Inflammatory macrophage (primary cell): ENCODE data around the gene MAN2B2.

Source experiments
- DNase-seq, 2 donors: peaks; one replicate each; pipeline ENCODE4 v3.0.0-alpha.2; 2020 to 2022

Gene MAN2B2

GRCh38 chr4:6546681-6547447, 28.1 kb upstream of the MAN2B2 start:
- DNase-seq: peak; percentile 54 to 72

- DNase-seq: peak; percentile 19 to 40
Measured at GRCh38 chr4:6548201-6548881, 26.6 kb upstream of the MAN2B2 start.

GRCh38 chr4:6548882-6549230, 26.1 kb upstream of the MAN2B2 start:
- DNase-seq: no peak

DNA sequence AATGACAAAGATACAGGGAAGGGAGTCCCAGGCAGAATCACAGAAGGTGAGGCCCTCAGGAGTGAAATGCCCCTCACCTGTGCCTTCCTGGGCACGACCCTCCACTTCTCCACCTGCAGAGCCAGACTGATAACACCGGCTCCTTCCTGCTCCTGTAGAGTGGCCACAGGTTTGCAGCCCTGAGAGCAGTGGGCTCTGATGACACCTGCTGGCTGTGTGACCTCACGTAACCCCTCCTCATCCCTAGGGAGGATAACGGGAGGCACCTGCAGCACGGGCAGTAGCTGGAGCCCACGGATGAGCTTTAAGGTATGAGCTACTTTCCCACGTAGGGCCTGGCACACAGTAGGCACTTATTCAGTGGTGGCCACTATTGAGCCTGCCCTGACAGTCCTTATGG, 25.5 kb upstream of the MAN2B2 start:
- no peak for DNase-seq

DNA sequence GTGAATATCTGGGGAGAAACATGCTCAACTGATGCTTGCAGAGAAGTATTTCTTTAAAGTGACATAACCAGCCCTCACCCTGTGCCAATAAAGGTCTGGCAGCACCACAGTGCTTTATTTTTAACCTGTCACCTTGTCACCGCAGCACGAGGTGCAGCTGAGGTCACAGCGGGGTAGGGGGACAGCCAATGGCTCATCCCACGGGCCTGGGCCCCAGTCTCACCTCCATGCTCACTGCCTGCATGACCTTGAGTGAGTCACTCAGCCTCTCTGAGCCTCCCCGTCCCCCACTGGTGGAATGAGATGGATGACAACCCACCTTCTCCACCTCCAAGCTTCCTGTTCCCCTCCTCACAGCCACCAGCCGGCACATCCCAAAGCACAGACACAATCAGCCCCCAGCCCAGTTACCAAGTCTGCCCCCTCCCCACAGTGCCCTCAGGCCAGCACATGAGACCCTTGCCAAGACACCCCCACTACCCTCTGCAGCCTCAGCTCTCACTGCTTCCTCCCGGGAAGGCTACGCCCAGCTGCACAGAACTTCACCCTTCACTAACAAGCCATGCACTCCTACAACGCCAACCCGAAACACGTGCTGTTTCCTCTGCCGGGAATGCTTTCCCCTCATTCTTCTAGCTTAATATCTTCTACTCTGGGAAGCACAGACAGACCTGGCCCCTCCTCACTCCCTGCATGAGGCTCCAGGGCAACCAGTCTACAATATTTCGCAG, 24.9 kb upstream of the MAN2B2 start:
- no peak for DNase-seq

DNA sequence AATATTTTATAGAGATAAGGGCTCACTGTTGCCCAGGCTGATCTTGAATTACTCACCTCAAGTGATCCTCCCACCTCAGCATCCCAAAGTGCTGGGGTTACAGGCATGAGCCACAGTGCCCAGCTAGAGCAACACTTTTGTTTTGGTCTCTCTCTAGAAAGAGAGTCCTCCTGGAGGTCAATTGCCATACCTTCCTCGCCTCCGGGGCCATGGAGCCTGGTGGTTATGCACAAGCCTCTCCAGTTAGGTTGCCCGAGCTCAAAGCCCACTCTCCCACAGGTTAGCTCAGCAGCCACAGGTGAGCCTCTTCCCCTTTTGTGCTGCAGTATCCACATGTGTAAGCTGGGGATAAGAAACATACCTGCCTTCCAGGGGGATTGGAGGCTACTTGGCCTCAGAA, 24.2 kb upstream of the MAN2B2 start:
- no peak for DNase-seq

DNA sequence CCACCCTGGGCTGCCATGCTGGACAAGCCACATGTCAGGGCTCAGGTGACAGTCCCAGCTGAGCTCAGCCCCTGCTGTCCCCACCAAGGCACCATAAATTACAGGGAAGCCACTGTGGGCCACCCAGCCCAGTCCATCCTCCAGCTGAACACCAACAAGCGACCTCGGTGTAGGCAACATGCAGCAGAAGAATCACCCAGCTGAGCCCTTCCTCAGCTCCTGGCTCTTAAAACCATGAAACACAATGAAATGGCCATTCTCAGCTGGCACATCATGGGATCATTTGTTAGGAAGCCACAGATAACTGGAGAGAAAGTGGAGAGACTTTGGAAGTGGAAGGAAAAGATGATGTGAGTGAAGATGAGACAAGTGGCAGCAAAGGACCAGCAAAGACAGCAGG, 23.3 kb upstream of the MAN2B2 start:
- DNase-seq: no peak

DNA sequence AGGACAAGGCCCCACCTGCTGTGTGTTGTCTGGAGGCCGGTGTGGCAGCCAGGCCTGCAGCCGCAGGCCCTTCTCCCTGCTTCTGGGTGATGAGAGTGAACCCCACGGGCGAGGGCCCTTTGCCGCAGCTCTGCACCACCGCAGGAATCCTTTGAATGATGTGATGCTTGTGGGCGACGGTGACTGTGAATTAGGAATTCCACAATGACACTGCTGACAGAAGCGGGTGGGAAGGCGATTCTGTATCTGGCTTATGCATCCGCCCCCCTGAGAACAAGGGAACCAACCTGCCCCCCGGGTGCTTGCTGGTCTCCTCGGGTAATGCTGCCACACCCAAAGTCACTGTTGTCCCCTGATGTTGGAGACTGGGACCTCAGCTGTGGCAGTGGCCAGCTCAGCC, 19.5 kb upstream of the MAN2B2 start:
- DNase-seq: no peak

DNA sequence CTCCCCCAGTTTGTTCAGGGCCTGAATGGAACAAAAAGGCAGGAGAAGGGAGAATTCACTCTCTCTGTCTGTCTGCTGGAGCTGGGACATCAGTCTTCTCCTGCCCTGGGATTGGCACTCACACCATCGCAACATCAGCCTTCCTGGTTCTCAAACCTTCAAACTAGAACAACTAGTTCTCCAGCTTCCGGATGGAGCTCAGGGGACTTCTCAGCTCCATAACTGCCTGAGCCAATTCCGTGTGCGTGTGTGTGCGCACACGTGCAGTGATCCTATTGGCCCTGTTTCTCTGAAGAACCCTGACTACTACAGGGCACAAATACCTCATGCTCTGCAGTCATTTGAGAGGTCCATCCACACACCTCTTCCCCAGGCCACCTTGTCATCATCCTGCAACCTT, 18.7 kb upstream of the MAN2B2 start:
- no peak for DNase-seq

DNA sequence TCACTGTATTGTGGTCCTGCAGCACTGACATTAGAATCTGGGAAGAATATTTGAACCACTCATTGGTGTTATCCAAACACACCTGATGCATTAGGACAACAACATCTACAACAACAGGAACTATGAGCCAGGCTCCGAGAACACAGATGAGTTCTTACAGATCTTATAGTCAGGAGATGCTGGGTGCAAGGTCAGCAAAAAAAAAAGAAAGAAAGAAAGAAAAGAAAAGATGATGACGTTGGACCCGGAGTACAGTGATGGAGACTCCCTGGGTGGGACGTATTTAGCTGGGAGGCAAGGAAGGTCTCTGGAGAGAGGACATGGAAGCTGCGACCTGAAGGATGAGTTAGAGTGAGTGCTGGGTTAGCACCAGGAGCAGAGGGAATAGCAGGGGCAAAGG, 17.8 kb upstream of the MAN2B2 start:
- no peak for DNase-seq

DNA sequence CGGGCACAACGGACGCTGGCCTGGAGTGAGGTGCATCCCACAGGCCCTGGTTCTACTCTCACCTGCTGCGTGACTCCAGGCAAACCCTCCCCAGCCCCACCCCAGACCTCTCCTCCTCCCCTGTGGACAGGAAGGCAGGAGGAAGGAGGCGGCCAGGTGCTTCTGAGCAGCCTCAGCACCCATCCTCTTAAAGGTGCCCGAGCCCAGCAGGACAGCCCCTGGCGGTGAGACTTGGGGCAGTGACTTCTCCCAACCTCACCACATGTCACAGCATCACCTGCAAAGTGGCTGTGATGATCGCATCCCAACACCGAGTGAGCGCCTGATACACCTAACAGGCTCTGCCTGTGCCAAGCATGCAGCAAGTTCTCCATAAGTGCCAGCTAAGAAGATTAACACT, 17.1 kb upstream of the MAN2B2 start:
- no peak for DNase-seq

DNA sequence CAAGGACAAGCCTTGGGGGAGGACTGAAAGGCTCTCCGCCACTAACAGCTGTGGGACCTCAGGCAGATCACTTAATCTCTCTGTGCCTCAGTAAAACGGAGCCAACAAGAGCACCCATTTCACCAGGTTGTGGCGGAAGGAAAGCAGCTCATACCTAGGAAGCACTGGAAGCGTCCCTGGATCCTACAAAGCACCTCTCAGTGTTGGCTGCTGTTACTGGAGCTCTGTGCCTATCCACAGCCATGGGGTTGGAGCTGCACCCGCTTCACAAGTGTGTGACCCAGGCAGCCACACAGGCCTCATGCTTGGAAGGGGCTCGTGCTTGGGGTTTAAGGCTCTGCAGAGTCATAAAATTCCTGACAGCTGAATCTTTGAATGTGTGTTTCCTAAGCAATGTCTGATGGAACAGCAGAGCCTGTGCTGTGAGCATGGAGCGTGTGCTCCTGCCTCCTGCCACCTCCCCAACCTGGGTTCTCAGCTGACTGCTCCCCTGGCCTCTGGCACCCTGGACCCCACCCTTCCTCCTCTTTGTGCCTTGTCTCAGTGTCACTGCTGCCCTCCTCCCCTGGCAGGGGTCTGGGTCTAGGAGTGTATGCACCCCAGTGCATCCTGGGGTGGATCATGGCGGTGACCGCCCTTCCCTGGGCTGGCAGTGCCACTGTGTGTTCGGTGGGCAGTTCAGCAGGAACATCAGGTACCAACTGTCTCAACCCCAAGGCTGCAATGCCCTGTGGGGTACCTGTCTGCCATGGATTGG, 14.4 kb upstream of the MAN2B2 start:
- DNase-seq: no peak

- no peak for DNase-seq
Measured at GRCh38 chr4:6561173-6561516, 13.8 kb upstream of the MAN2B2 start.

GRCh38 chr4:6561706-6562371, 13.2 kb upstream of the MAN2B2 start:
- no peak for DNase-seq

GRCh38 chr4:6562931-6563901, 11.8 kb upstream of the MAN2B2 start:
- no peak for DNase-seq

DNA sequence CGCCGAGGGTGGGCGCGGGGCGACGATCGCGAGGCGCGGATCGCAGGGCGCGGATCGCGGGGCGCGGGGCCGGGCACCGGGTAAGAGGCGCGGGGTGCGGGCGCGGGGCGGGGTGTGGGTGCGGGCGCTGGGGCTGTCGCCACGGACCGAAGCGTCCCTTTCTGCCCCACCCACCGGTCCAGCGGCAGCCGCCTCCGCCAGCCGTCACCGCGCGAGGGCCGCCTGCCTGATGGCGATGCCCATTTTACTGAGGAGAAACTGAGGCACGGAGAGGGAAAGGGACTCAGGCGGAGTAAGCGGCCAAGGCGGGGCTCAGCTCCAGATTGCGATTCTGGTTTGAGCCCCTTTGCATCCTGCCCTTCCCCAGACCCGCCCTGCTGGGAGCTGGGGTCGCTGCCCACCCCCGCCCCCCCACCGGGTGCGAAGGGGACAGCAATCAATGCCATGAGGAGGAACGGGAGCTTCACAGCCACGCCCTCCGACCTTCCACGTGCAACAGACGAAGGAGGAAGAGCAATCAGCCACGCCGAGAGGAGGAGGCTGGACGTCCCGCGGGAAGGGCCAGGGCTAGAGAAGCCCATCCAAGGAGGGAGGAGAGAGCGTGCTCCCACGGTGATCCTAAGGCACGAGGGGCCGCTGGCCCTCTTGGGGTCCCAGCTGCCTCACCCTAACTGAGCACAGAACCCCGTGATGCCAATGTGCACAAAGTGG, 10.9 kb upstream of the MAN2B2 start:
- DNase-seq: peak in 1 of 2 donors; percentile 13

DNA sequence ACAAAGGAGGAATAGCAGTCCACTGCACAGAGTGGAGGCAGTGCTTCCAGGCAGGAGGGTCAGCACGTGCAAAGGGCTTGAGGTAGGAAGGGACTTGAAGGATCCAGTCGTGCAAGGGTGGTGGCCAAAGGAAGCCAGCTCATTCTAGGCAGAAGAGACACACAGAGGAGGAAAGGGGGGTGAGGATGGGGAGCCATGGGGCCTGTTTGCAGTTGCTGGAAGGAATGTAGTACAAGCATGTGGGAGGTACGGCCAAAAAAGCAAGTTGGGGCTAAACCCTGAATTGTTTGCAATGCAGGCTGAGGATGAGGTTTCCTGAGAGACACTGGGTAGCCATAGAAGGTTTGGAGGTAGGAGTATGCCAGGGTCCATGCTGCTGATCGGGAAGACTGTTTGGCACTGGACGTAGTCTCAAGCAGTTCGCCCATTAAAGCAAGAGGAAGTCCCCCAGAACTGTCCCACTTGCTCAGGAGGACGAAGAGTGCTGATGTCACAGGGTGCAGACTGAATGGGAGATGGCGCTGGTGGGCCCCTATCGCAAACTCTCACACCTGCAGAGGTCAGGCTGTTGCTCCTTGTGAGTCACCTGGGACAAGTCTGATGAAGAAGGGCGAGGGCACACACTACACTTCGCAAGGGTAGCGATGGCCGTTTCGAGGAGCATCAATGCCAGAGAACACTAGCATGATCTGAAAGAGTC, 9.1 kb upstream of the MAN2B2 start:
- DNase-seq: no peak

DNA sequence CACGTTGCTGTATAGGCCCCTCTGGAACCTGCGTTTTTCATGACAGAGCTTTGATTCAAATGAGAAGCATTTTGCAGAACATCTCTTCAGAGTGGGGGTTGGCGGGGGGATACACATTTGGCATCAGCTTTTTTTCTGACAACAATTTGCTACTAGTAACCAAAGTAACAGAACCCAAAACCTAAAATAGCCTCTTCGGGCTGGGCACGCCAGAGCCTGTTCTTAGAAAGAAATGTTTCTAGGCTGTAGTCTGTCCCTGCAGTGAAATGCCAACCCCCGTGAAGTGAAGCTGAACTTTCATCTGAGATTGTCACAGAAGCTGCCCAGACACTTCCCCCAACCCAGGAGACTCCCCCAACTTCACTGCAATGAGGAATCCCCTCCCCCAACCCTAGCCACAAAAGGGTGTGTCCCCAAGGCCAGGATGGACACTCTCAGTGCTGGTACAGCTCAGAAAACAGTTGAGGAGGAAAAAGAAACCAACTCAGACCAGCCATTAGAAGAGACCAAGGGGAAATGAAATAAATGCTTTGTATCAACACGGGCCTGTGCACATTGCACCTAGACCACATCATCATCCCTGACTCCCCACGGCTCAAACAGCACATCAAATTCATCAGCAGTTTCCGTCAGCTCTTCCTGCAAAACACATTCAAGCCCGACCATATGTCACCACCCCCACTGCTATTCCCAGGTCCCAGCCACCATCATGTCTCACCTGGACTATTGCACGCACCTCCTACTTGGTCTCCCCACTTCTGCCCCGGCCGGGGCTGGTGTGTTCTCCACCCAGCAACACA, 8.4 kb upstream of the MAN2B2 start:
- no peak for DNase-seq

DNA sequence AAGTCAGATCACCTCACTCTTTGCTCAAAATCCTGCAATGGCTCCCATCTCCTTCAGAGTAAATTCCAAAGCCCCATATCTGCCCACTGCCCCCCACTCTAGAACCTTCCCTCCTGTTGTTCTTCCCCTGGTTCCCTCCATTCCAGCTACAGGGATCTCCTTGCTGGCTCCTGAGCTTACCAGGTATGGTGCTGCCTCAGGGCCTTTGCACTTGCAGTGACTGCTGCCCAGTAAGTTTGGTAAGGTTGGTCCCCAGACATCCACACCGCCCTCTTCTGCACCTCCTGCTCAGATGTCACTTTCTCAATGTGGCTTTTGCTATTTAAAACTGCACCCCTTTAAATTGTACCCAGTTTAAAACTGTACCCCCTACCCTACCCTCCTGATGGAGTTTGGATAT, 7.8 kb upstream of the MAN2B2 start:
- no peak for DNase-seq
